Endothelial cell of umbilical vein (primary cell): ENCODE data around the gene POLR3A. TPM values are rescaled to one million over a fixed set of nuclear protein-coding genes. Genes with fewer than 3 reads are reported as not detected.

Experiments used
- BruUV-seq: library from RNA; stranded (reverse); fragments of 400-500 nt; replicated peaks from 2 replicates; lab custom pipeline; 2021; lab: Mats Ljungman, UMichigan
- CTCF ChIA-PET: fragments of 300-600, 350-600 bp; sonication (Branson Sonifier 250); formaldehyde crosslinking; loops from one replicate; lab custom pipeline; 2021; ENCODE audit warnings: antibody characterized with exemption, inconsistent platforms; lab: Charles Lee
- POLR2A ChIA-PET: fragments of 300-600, 350-600 bp; sonication (Branson Sonifier 250); formaldehyde crosslinking; loops from one replicate; lab custom pipeline; 2021; ENCODE audit warnings: antibody characterized with exemption, inconsistent platforms; lab: Charles Lee
- DNase-seq: peaks from one replicate; pipeline ENCODE4 v3.0.0-alpha.2; 2011; ENCODE audit warnings: low read depth, low spot score
- FAIRE-seq: peaks from 2 replicates; lab custom pipeline; 2011; peaks lifted over from hg19 to GRCh38; lab: Jason Lieb, UNC
- H2AFZ ChIP-seq: 2 replicates; pipeline ENCODE4 v1.6.0; 2012; ENCODE audit warnings: low read depth, low read length, control low read depth, inconsistent platforms
- H3K27ac ChIP-seq: 2 replicates; pipeline ENCODE4 v1.5.1; 2011; ENCODE audit warnings: low read depth, mild to moderate bottlenecking, control low read depth, low read length, moderate library complexity; ENCODE audit not compliant: insufficient read depth
- H3K27me3 ChIP-seq, 2 experiments: 2 replicates each; pipeline versions ENCODE4 v1.6.0 to v1.6.1; 2011; ENCODE audit warnings: low read length in 2 of 2, mixed read lengths in 1 of 2; ENCODE audit not compliant: control insufficient read depth in 2 of 2, insufficient read depth in 2 of 2
- H3K36me3 ChIP-seq, 2 experiments: 2 replicates in 1 of 2; 3 replicates in 1 of 2; pipeline ENCODE4 v1.5.1; 2011; ENCODE audit warnings: low read length in 2 of 2, mild to moderate bottlenecking in 1 of 2, moderate library complexity in 1 of 2; ENCODE audit not compliant: control insufficient read depth in 2 of 2, insufficient read depth in 2 of 2; ENCODE audit errors: extremely low read depth in 1 of 2
- H3K4me1 ChIP-seq: 3 replicates; pipeline ENCODE4 v1.5.1; 2011; ENCODE audit warnings: mild to moderate bottlenecking, low read length; ENCODE audit not compliant: control insufficient read depth, insufficient read depth; ENCODE audit errors: extremely low read depth
- H3K4me2 ChIP-seq: 2 replicates; pipeline ENCODE4 v1.6.1; 2011; ENCODE audit warnings: low read length, control low read depth, mixed read lengths; ENCODE audit not compliant: insufficient read depth
- H3K4me3 ChIP-seq, 3 experiments: fragments of 200-600 bp in 1 of 3; sonication (generic), shearing (Covaris generic) in 1 of 3; replicated peaks in 1 of 3; 2 replicates each; pipeline ENCODE4 v1.5.1; 2011 to 2016; ENCODE audit warnings: control low read depth in 3 of 3, low read length in 3 of 3, mild to moderate bottlenecking in 2 of 3, inconsistent platforms in 1 of 3, low read depth in 1 of 3, moderate library complexity in 1 of 3; ENCODE audit not compliant: insufficient read depth in 1 of 3
- H3K79me2 ChIP-seq: 2 replicates; pipeline ENCODE4 v1.6.0; 2012; ENCODE audit warnings: low read length, inconsistent platforms; ENCODE audit not compliant: control insufficient read depth, insufficient read depth
- H3K9ac ChIP-seq: replicated peaks from 2 replicates; pipeline ENCODE3; 2011; ENCODE audit warnings: low read length, control low read depth; ENCODE audit not compliant: insufficient read depth; ENCODE audit errors: extremely low read depth
- H3K9me1 ChIP-seq: replicated peaks from 3 replicates; pipeline ENCODE4 v1.6.0; 2011; ENCODE audit warnings: mild to moderate bottlenecking, low read length; ENCODE audit not compliant: control insufficient read depth, insufficient read depth; ENCODE audit errors: extremely low read depth
- H3K9me3 ChIP-seq: replicated peaks from 2 replicates; pipeline ENCODE4 v1.5.1; 2012; ENCODE audit warnings: low read length, inconsistent platforms; ENCODE audit not compliant: control insufficient read depth, insufficient read depth
- H4K20me1 ChIP-seq: replicated peaks from 2 replicates; pipeline ENCODE3; 2011; ENCODE audit warnings: mild to moderate bottlenecking, low read length; ENCODE audit not compliant: control insufficient read depth, insufficient read depth; ENCODE audit errors: extremely low read depth
- CTCF ChIP-seq, 2 donors: IDR thresholded peaks; 1 replicate in 1 of 2; 2 replicates in 1 of 2; pipeline ENCODE4 v1.5.1; 2011; ENCODE audit warnings: low read length in 2 of 2, mild to moderate bottlenecking in 2 of 2, moderate library complexity in 2 of 2, control low read depth in 1 of 2, inconsistent platforms in 1 of 2, low read depth in 1 of 2; ENCODE audit not compliant: insufficient read depth in 1 of 2; ENCODE audit errors: extremely low read depth in 1 of 2
- EZH2 ChIP-seq: IDR thresholded peaks from 2 replicates; pipeline ENCODE4 v1.6.1; 2012; ENCODE audit warnings: borderline replicate concordance, low read depth, mild to moderate bottlenecking, moderate library complexity, low read length, inconsistent platforms; ENCODE audit not compliant: severe bottlenecking
- FOS ChIP-seq: IDR thresholded peaks from 2 replicates; pipeline ENCODE4 v1.6.1; 2011; ENCODE audit warnings: mild to moderate bottlenecking, low read length, moderate library complexity, borderline replicate concordance; ENCODE audit not compliant: insufficient read depth
- GATA2 ChIP-seq: IDR thresholded peaks from 2 replicates; pipeline ENCODE4 v1.7.0; 2011; ENCODE audit warnings: low read depth, mild to moderate bottlenecking, moderate library complexity, mixed read lengths, low read length; ENCODE audit not compliant: insufficient read length, insufficient read depth
- JUN ChIP-seq: IDR thresholded peaks from 2 replicates; pipeline ENCODE4 v1.6.1; 2011; ENCODE audit warnings: borderline replicate concordance, low read depth; ENCODE audit not compliant: insufficient read length, insufficient read depth
- MAX ChIP-seq: IDR thresholded peaks from 2 replicates; pipeline ENCODE4 v1.6.1; 2011; ENCODE audit not compliant: insufficient read depth, insufficient read length
- MYC ChIP-seq: IDR thresholded peaks from one replicate; pipeline ENCODE4 v1.6.1; 2011; ENCODE audit warnings: mild to moderate bottlenecking, low read depth, low read length
- POLR2A ChIP-seq: IDR thresholded peaks from 2 replicates; pipeline ENCODE4 v1.6.1; 2012; ENCODE audit warnings: low read depth, mild to moderate bottlenecking, control low read depth, low read length
- POLR2AphosphoS5 ChIP-seq: IDR thresholded peaks from 2 replicates; pipeline ENCODE4 v1.6.1; 2012; ENCODE audit warnings: low read depth, mild to moderate bottlenecking, control low read depth, low read length, moderate library complexity; ENCODE audit not compliant: insufficient read depth
- dilution Hi-C: fragments of 300-500 bp; cut with MboI; formaldehyde crosslinking; loops from one replicate; pipeline ENCODE4 v1.15.0; 2019; ENCODE audit warnings: low sequenced_read_pairs; ENCODE audit not compliant: extremely low pct_ligation_motif_present
- intact Hi-C: fragments of 100-400 bp; cut with micrococcal nuclease; formaldehyde crosslinking; loops from one replicate; pipeline ENCODE4 v1.10.0; 2022
- polyA plus RNA-seq, 4 experiments: library from polyadenylated mRNA; depleted of rRNA in 3 of 4; stranded (reverse) in 3 of 4; unstranded in 1 of 4; fragments of >200 nt; gene quantifications; 2 replicates each; pipeline versions ENCODE4 v1.2.1 to v1.2.3, GENCODE V29; 2011 to 2012; ENCODE audit warnings: missing spikeins in 1 of 4
- total RNA-seq: library from RNA; stranded (reverse); gene quantifications from 2 replicates; pipeline ENCODE4 v1.2.3, GENCODE V29; 2021

The POLR3A gene
- total and polyA plus RNA-seq, 2 donors (not counting 3 experiments of a cell fraction or from before 2014, with no cell fraction given) = 9.5 to 25.3 TPM

- Histone ChIP-seq H3K9me1 (no peaks in the 10 kb centered on the region), H3K27me3 (no peaks in the 10 kb centered on the region), H3K27ac (no peak overlapping the region), H3K4me3 (no peak overlapping the region), H2AFZ (no peak overlapping the region), H3K4me1 (no peaks in the 10 kb centered on the region), H3K36me3 (peaks cover 22 to 33% of the 10 kb centered on the region in 2 experiments), H3K9ac (no peak overlapping the region), H3K9me3 (no peaks in the 10 kb centered on the region), H3K79me2 (no peaks in the 10 kb centered on the region), H3K4me2 (no peak overlapping the region), H4K20me1 (no peaks in the 10 kb centered on the region)
- TF ChIP-seq JUN (no peak), POLR2AphosphoS5 (no peak), CTCF (IDR thresholded peaks at IDR 0.05; ENCODE audit: extremely low read depth in 1 of 2, insufficient read depth in 1 of 2, low read depth in 1 of 2, low read length in 2 of 2) (no peak), MYC (no peak), MAX (no peak), FOS (no peak), POLR2A (no peak), EZH2 (no peak), GATA2 (no peak)
- BruUV-seq = no TSS peak
- ChIA-PET POLR2A (no interaction called here), CTCF (interaction anchor here (1.0 to 1.3 kb wide), 2 partner anchors 8 to 130 kb away, joined by 3 to 4 read pairs; no protein-coding TSS in a partner anchor)
- no peak for DNase-seq
- intact Hi-C loops (no loop called here), dilution Hi-C loops (no loop called here)
- no peak for FAIRE-seq
These were observed 52.3 kb downstream of the POLR3A start for GRCh38 chr10:77977016-77977415.
